Stimulated activated CD8-positive, alpha-beta memory T cell treated with anti-CD3 and anti-CD28 coated beads, Interleukin-2, amount 100 ng/mL, for 1 hour (primary cell): Measurements from ENCODE around the gene TTLL7.

Source experiments
- DNase-seq, 2 donors: peaks; one replicate each; pipeline ENCODE4 v3.0.0-alpha.2; 2020; ENCODE audit warnings: low read depth in 2 of 2

Gene TTLL7

GRCh38 chr1:83998498-83999315 is at the start of gene TTLL7:
Gene TTLL7 (minus strand): TSS chr1:83999132. CDS start chr1:83952211, 46,921 bp downstream.
- peak; percentile 9 to 26 for DNase-seq

- no peak for DNase-seq
Measured at GRCh38 chr1:84042461-84042860, 43.5 kb upstream of the TTLL7 start.

GRCh38 chr1:84037758-84038611 is 39.1 kb upstream of the TTLL7 start:
- no peak for DNase-seq

GRCh38 chr1:84031802-84032327 is 32.9 kb upstream of the TTLL7 start:
- no peak for DNase-seq

- no peak for DNase-seq
Measured at GRCh38 chr1:84027368-84027767, 28.4 kb upstream of the TTLL7 start.

- no peak for DNase-seq
Measured at GRCh38 chr1:84025966-84026365, 27.0 kb upstream of the TTLL7 start.

- DNase-seq, result no peak
Measured at GRCh38 chr1:84021822-84022221, 22.9 kb upstream of the TTLL7 start.

- no peak for DNase-seq
Measured at GRCh38 chr1:84020151-84020550, 21.2 kb upstream of the TTLL7 start.

- DNase-seq, result no peak
Measured at GRCh38 chr1:84019217-84019616, 20.3 kb upstream of the TTLL7 start.

GRCh38 chr1:84013708-84014107 is 14.8 kb upstream of the TTLL7 start:
- no peak for DNase-seq

GRCh38 chr1:84012018-84012417 is 13.1 kb upstream of the TTLL7 start:
- DNase-seq, result no peak

GRCh38 chr1:84010136-84010535 is 11.2 kb upstream of the TTLL7 start:
- DNase-seq, result no peak

GRCh38 chr1:84008631-84009030 is 9.7 kb upstream of the TTLL7 start:
- DNase-seq, result no peak

- DNase-seq, result no peak
Measured at GRCh38 chr1:84006591-84006990, 7.7 kb upstream of the TTLL7 start.

GRCh38 chr1:84001501-84001900 is 2.6 kb upstream of the TTLL7 start:
- DNase-seq, result no peak

- no peak for DNase-seq
Measured at GRCh38 chr1:84000954-84001495, 2.1 kb upstream of the TTLL7 start.

- DNase-seq, result no peak
Measured at GRCh38 chr1:84000196-84000885, 1.4 kb upstream of the TTLL7 start.

GRCh38 chr1:83999316-83999819 is 436 bp upstream of the TTLL7 start:
- DNase-seq, result no peak

- DNase-seq, result no peak
Measured at GRCh38 chr1:83998205-83998497, 781 bp downstream of the TTLL7 start.

GRCh38 chr1:83997631-83998030 is 1.3 kb downstream of the TTLL7 start:
- DNase-seq, result no peak

GRCh38 chr1:83996621-83997020 is 2.3 kb downstream of the TTLL7 start:
- no peak for DNase-seq

- DNase-seq, result no peak
Measured at GRCh38 chr1:83996191-83996590, 2.7 kb downstream of the TTLL7 start.
